CD4-positive, alpha-beta T cell (primary cell): Measurements from ENCODE around the gene EGFL7. TPM values are rescaled to one million over a fixed set of nuclear protein-coding genes. Genes with fewer than 3 reads are reported as not detected.
A peak's percentile ranks its signal among the peaks of the same experiment; 100 is the strongest.

Experiments used
- ATAC-seq: fragments of 200-7000 bp; cut with Tn5 transposase; one replicate; pipeline ENCODE4 v1.10.0; 2022; ENCODE audit warnings: mild to moderate bottlenecking; ENCODE audit not compliant: poor library complexity
- CTCF ChIA-PET: fragments of 350-600 bp; sonication (Branson Sonifier 250); formaldehyde crosslinking; loops from one replicate; lab custom pipeline; 2021; ENCODE audit warnings: antibody characterized with exemption, inconsistent platforms; lab: Charles Lee
- POLR2A ChIA-PET: fragments of 350-600 bp; sonication (Branson Sonifier 250); formaldehyde crosslinking; loops from one replicate; lab custom pipeline; 2021; ENCODE audit warnings: antibody characterized with exemption, inconsistent platforms; lab: Charles Lee
- DNase-seq, 14 experiments: peaks; one replicate each; pipeline ENCODE4 v3.0.0-alpha.2; 2013 to 2020; ENCODE audit warnings: mixed read lengths in 2 of 14
- H3K27ac ChIP-seq, 2 donors: one replicate each; pipeline versions ENCODE4 v1.5.1 to v1.7.0; 2013; ENCODE audit warnings: low read length in 2 of 2, low read depth in 1 of 2, mild to moderate bottlenecking in 1 of 2
- H3K27me3 ChIP-seq, 2 experiments: 1 replicate in 1 of 2; 2 replicates in 1 of 2; pipeline versions ENCODE4 v1.6.1 to v1.7.0; 2013; ENCODE audit warnings: low read length in 2 of 2, control low read depth in 1 of 2, mild to moderate bottlenecking in 1 of 2, moderate library complexity in 1 of 2; ENCODE audit not compliant: insufficient read depth in 2 of 2, control insufficient read depth in 1 of 2
- H3K36me3 ChIP-seq: one replicate; pipeline ENCODE4 v1.6.1; 2013; ENCODE audit warnings: low read length, control low read depth; ENCODE audit not compliant: insufficient read depth
- H3K4me1 ChIP-seq: one replicate; pipeline ENCODE4 v1.6.1; 2013; ENCODE audit warnings: low read length, control low read depth; ENCODE audit not compliant: insufficient read depth
- H3K4me3 ChIP-seq: one replicate; pipeline ENCODE4 v1.5.1; 2013; ENCODE audit warnings: mild to moderate bottlenecking, low read length, moderate library complexity
- H3K9me3 ChIP-seq, 2 experiments: 1 replicate in 1 of 2; 2 replicates in 1 of 2; pipeline versions ENCODE4 v1.6.1 to v1.7.0; 2013; ENCODE audit warnings: low read length in 2 of 2, mild to moderate bottlenecking in 2 of 2, control low read depth in 1 of 2, moderate library complexity in 1 of 2; ENCODE audit not compliant: control insufficient read depth in 1 of 2, insufficient read depth in 1 of 2
- H3K27ac Mint-ChIP-seq: one replicate; pipeline ENCODE4 v1.8.0; 2020; ENCODE audit warnings: mixed read lengths
- H3K27me3 Mint-ChIP-seq: one replicate; pipeline ENCODE4 v1.8.0; 2021; ENCODE audit warnings: mixed read lengths
- H3K36me3 Mint-ChIP-seq: one replicate; pipeline ENCODE4 v1.8.0; 2021; ENCODE audit warnings: low read depth, mixed read lengths
- H3K4me1 Mint-ChIP-seq: one replicate; pipeline ENCODE4 v1.8.0; 2021; ENCODE audit warnings: low read depth, mixed read lengths
- H3K4me3 Mint-ChIP-seq: one replicate; pipeline ENCODE4 v1.8.0; 2020; ENCODE audit warnings: mild to moderate bottlenecking, mixed read lengths
- H3K9me3 Mint-ChIP-seq: one replicate; pipeline ENCODE4 v1.8.0; 2020; ENCODE audit warnings: mixed read lengths
- CTCF ChIP-seq: fragments of 200-600 bp; IDR thresholded peaks from one replicate; pipeline ENCODE4 v1.8.0; 2022; ENCODE audit warnings: antibody characterized with exemption, mild to moderate bottlenecking
- intact Hi-C, 2 experiments: fragments of 100-400 bp; cut with DNase I in 1 of 2; cut with micrococcal nuclease in 1 of 2; formaldehyde crosslinking; loops; one replicate each; pipeline versions ENCODE4 v1.15.1 to v1.9.0; 2023 to 2025; cut with DNase I, micrococcal nuclease
- total RNA-seq, 174 experiments: library from RNA in 2 of 174; stranded (reverse) in 2 of 174; gene quantifications; one replicate each; pipeline ENCODE4 v1.2.3 and lab custom pipeline; 2021 to 2026

The EGFL7 gene
- total RNA-seq, 2 experiments from 2014 or later, result not detected

DNA sequence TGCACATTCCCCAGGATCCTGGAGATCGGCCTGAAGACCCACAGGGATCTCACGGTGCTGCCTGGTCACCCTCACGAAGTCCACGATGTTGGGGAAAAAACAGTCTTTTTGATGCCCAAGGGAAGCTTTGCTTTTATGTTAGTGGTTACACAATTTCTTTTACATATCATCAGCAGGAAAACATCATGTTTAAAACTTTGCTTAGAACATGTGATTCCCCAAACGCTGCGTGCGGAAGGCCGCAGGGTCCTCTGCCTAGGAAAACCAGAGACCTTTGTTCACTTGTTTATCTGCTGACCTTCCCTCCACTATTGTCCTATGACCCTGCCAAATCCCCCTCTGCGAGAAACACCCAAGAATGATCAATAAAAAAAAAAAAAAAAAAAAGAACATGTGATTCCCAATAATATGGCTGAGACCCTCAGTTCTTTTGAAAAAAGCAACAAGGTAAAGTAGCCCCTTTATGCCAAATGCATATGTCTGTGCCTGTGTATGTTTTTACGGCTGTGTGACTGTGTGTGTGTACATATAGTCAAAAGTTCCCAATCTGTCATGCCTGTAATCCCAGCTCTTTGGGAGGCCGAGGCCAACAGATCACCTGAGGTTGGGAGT is 36.0 kb downstream of the EGFL7 start:
- ATAC-seq (no peak), DNase-seq (no peak)
- intact Hi-C loops, result no loop called here
- H3K27me3 ChIP-seq, result peaks cover 11 to 15% of the 10 kb centered on the region in 2 experiments
- no peak overlapping the region for H3K27ac Mint-ChIP-seq
- H3K36me3 ChIP-seq, result no peaks in the 10 kb centered on the region
- ChIA-PET POLR2A (no interaction called here), CTCF (no interaction called here)
- H3K27me3 Mint-ChIP-seq, result peaks cover 33% of the 10 kb centered on the region
- H3K27ac ChIP-seq, result no peak overlapping the region
- no peak overlapping the region for H3K4me3 ChIP-seq
- no peaks in the 10 kb centered on the region for H3K36me3 Mint-ChIP-seq
- no peaks in the 10 kb centered on the region for H3K9me3 Mint-ChIP-seq
- TF ChIP-seq CTCF, result no peak
- peaks cover 11% of the 10 kb centered on the region for H3K4me1 Mint-ChIP-seq
- H3K4me3 Mint-ChIP-seq, result no peak overlapping the region
- peaks cover 20% of the 10 kb centered on the region for H3K4me1 ChIP-seq
- peaks cover 0 to 16% of the 10 kb centered on the region in 2 experiments for H3K9me3 ChIP-seq

GRCh38 chr9:136700304-136700703 is 37.6 kb downstream of the EGFL7 start:
- ATAC-seq (no peak), DNase-seq (no peak)
- Mint-ChIP-seq H3K9me3 (no peaks in the 10 kb centered on the region), H3K27me3 (peaks cover 33% of the 10 kb centered on the region), H3K4me1 (peaks cover 11% of the 10 kb centered on the region), H3K36me3 (no peaks in the 10 kb centered on the region), H3K4me3 (no peak overlapping the region), H3K27ac (no peak overlapping the region)
- Histone ChIP-seq H3K27me3 (peaks cover 8 to 12% of the 10 kb centered on the region in 2 experiments), H3K27ac (no peak overlapping the region), H3K4me1 (peaks cover 20% of the 10 kb centered on the region), H3K36me3 (no peaks in the 10 kb centered on the region), H3K9me3 (peaks cover 0 to 16% of the 10 kb centered on the region in 2 experiments), H3K4me3 (no peak overlapping the region)
- no peak for TF ChIP-seq CTCF
- ChIA-PET CTCF (interaction anchor here (1.2 to 3.0 kb wide), 2 partner anchors 27 to 29 kb away, joined by 4 to 13 read pairs; no protein-coding TSS in a partner anchor), POLR2A (interaction anchor here (0.8 kb wide), 1 partner anchor 28 kb away, joined by 3 read pairs; no protein-coding TSS in a partner anchor)
- intact Hi-C loops, result loop anchor here in 1 of 2 experiments (2.0 kb wide), 1 partner anchor 26 kb away; no protein-coding TSS in a partner anchor

- H3K4me3 ChIP-seq, result peak overlapping the region; percentile 40
- H3K4me1 ChIP-seq, result peaks cover 18% of the 10 kb centered on the region
- H3K27me3 Mint-ChIP-seq, result peaks cover 33% of the 10 kb centered on the region
- no peaks in the 10 kb centered on the region for H3K9me3 Mint-ChIP-seq
- peaks cover 11% of the 10 kb centered on the region for H3K4me1 Mint-ChIP-seq
- H3K36me3 ChIP-seq, result no peaks in the 10 kb centered on the region
- peak; percentile 85 for ATAC-seq
- intact Hi-C loops, result loop anchor here in 1 of 2 experiments (2.0 kb wide), 1 partner anchor 26 kb away; no protein-coding TSS in a partner anchor
- peak overlapping the region; percentile 79 for H3K4me3 Mint-ChIP-seq
- H3K27ac Mint-ChIP-seq, result peak overlapping the region; percentile 82
- ChIA-PET POLR2A (interaction anchor here (0.6 to 1.0 kb wide), 3 partner anchors 27 to 385 kb away, joined by 3 read pairs; no protein-coding TSS in a partner anchor), CTCF (interaction anchor here (1.2 to 3.0 kb wide), 2 partner anchors 26 to 29 kb away, joined by 4 to 13 read pairs; no protein-coding TSS in a partner anchor)
- H3K36me3 Mint-ChIP-seq, result no peaks in the 10 kb centered on the region
- H3K9me3 ChIP-seq, result peaks cover 0 to 10% of the 10 kb centered on the region in 2 experiments
- H3K27me3 ChIP-seq, result peaks cover 4 to 9% of the 10 kb centered on the region in 2 experiments
- no peak for TF ChIP-seq CTCF
- peak in 11 of 14 experiments; percentile 14 to 78 (median 44) for DNase-seq
- no peak overlapping the region for H3K27ac ChIP-seq
Measured at GRCh38 chr9:136700959-136701667, 38.4 kb downstream of the EGFL7 start.
